22Rv1 (cell line): ENCODE data around the gene CHRNA10.

ENCODE experiments used
- H3K27ac ChIP-seq: fragments of 450-650 bp; 2 replicates; pipeline ENCODE4 v1.5.1; 2017
- CTCF ChIP-seq: fragments of 450-650 bp; IDR thresholded peaks from 2 replicates; pipeline ENCODE4 v1.5.1; 2017; ENCODE audit warnings: mild to moderate bottlenecking
- ZFX ChIP-seq: fragments of 450-650 bp; IDR thresholded peaks from 2 replicates; pipeline ENCODE4 v1.6.1; 2017; ENCODE audit warnings: antibody characterized with exemption, borderline replicate concordance

CHRNA10 gene

GRCh38 chr11:3675971-3676370 is 4.8 kb upstream of the CHRNA10 start:
- H3K27ac ChIP-seq, result no peak overlapping the region
- TF ChIP-seq CTCF (no peak), ZFX (no peak)

- TF ChIP-seq ZFX (no peak), CTCF (no peak)
Measured at GRCh38 chr11:3674189-3674588, 3.0 kb upstream of the CHRNA10 start.

GRCh38 chr11:3669742-3670183 is 1.4 kb downstream of the CHRNA10 start:
- H3K27ac ChIP-seq, result no peak overlapping the region
- no peak for TF ChIP-seq CTCF
- TF ChIP-seq ZFX, result no peak

More at GRCh38 chr11:3674189-3674588, 3.0 kb upstream of the CHRNA10 start:
- no peak overlapping the region for H3K27ac ChIP-seq

- H3K27ac ChIP-seq, result no peak overlapping the region
- TF ChIP-seq CTCF, result no peak
- no peak for TF ChIP-seq ZFX
Measured at GRCh38 chr11:3669128-3669527, 2.1 kb downstream of the CHRNA10 start.

- no peak overlapping the region for H3K27ac ChIP-seq
- TF ChIP-seq CTCF, result no peak
- no peak for TF ChIP-seq ZFX
Measured at GRCh38 chr11:3667149-3668035, 3.8 kb downstream of the CHRNA10 start.

GRCh38 chr11:3666023-3666530 is 5.1 kb downstream of the CHRNA10 start:
- no peak overlapping the region for H3K27ac ChIP-seq
- TF ChIP-seq ZFX (no peak), CTCF (no peak)

GRCh38 chr11:3665336-3666022 is 5.7 kb downstream of the CHRNA10 start:
- no peak for TF ChIP-seq CTCF
- no peak overlapping the region for H3K27ac ChIP-seq
